Neural cell (in vitro differentiated cells): ENCODE data around the gene SYCE1L.

Experiments
- EP300 ChIP-seq: fragments of 450-650 bp; conservative IDR thresholded peaks from 2 replicates; pipeline ENCODE4 v1.6.1; 2014; ENCODE audit warnings: antibody characterized with exemption, mild to moderate bottlenecking, moderate library complexity; ENCODE audit not compliant: poor library complexity, severe bottlenecking
- EZH2 ChIP-seq: fragments of 200-600, 300-800 bp; shearing (Covaris generic), sonication (generic); IDR thresholded peaks from 2 replicates; pipeline ENCODE4 v1.6.1; 2014; ENCODE audit warnings: antibody characterized with exemption, low read length, borderline replicate concordance, mild to moderate bottlenecking; ENCODE audit not compliant: insufficient read depth, poor library complexity, severe bottlenecking
- MXI1 ChIP-seq: fragments of 450-650 bp; conservative IDR thresholded peaks from 2 replicates; pipeline ENCODE4 v1.6.1; 2014; ENCODE audit warnings: antibody characterized with exemption, mild to moderate bottlenecking; ENCODE audit not compliant: poor library complexity, severe bottlenecking
- TF ChIP-seq, protein P1 (sequence below): fragments of 450-650 bp; IDR thresholded peaks from 2 replicates; pipeline ENCODE4 v1.5.1; 2014; ENCODE audit warnings: antibody characterized with exemption, mild to moderate bottlenecking, moderate library complexity; ENCODE audit not compliant: poor library complexity, severe bottlenecking
- TF ChIP-seq, protein P2 (sequence below): IDR thresholded peaks from 2 replicates; pipeline ENCODE4 v1.6.1; 2012; ENCODE audit warnings: borderline replicate concordance

DNA sequence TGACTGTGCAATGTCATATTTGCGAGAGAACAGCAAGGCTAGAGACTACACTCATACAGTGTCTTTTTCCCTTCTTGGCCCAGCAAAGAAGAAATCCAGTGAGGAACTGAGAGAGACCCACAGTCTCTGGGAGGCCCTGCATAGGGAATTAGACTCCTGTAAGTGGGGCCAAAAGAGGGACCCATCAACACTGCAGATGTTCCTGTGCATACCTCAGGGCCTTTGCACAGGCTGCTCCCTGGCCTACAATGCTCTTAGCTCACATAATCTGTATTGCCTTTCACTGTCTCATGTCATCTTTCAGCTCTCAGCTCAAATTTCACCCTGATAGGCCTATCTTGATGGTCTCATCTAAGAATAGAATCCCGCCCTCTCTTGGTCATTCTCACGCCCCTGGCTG lies 9.2 kb downstream of the SYCE1L start:
- TF ChIP-seq EZH2 (no peak), MXI1 (no peak), EP300 (no peak)
- TF ChIP-seq, protein P1, sequence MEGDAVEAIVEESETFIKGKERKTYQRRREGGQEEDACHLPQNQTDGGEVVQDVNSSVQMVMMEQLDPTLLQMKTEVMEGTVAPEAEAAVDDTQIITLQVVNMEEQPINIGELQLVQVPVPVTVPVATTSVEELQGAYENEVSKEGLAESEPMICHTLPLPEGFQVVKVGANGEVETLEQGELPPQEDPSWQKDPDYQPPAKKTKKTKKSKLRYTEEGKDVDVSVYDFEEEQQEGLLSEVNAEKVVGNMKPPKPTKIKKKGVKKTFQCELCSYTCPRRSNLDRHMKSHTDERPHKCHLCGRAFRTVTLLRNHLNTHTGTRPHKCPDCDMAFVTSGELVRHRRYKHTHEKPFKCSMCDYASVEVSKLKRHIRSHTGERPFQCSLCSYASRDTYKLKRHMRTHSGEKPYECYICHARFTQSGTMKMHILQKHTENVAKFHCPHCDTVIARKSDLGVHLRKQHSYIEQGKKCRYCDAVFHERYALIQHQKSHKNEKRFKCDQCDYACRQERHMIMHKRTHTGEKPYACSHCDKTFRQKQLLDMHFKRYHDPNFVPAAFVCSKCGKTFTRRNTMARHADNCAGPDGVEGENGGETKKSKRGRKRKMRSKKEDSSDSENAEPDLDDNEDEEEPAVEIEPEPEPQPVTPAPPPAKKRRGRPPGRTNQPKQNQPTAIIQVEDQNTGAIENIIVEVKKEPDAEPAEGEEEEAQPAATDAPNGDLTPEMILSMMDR: no peak
- TF ChIP-seq, protein P2, sequence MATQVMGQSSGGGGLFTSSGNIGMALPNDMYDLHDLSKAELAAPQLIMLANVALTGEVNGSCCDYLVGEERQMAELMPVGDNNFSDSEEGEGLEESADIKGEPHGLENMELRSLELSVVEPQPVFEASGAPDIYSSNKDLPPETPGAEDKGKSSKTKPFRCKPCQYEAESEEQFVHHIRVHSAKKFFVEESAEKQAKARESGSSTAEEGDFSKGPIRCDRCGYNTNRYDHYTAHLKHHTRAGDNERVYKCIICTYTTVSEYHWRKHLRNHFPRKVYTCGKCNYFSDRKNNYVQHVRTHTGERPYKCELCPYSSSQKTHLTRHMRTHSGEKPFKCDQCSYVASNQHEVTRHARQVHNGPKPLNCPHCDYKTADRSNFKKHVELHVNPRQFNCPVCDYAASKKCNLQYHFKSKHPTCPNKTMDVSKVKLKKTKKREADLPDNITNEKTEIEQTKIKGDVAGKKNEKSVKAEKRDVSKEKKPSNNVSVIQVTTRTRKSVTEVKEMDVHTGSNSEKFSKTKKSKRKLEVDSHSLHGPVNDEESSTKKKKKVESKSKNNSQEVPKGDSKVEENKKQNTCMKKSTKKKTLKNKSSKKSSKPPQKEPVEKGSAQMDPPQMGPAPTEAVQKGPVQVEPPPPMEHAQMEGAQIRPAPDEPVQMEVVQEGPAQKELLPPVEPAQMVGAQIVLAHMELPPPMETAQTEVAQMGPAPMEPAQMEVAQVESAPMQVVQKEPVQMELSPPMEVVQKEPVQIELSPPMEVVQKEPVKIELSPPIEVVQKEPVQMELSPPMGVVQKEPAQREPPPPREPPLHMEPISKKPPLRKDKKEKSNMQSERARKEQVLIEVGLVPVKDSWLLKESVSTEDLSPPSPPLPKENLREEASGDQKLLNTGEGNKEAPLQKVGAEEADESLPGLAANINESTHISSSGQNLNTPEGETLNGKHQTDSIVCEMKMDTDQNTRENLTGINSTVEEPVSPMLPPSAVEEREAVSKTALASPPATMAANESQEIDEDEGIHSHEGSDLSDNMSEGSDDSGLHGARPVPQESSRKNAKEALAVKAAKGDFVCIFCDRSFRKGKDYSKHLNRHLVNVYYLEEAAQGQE: no peak
